Left ventricle myocardium superior (tissue), 1 donor: ENCODE data around the gene KLK4. TPM values are rescaled to one million over a fixed set of nuclear protein-coding genes. Genes with fewer than 3 reads are reported as not detected.

Experiments used
- ATAC-seq: fragments of 200-7000 bp; cut with Tn5 transposase; one replicate; pipeline ENCODE4 v1.9.1; 2020; ENCODE audit warnings: mild to moderate bottlenecking, moderate library complexity
- DNase-seq: peaks from one replicate; pipeline ENCODE4 v3.0.0-alpha.2; 2020
- intact Hi-C: fragments of 100-400 bp; cut with micrococcal nuclease; formaldehyde crosslinking; loops from one replicate; pipeline ENCODE4 v1.11.0; 2022
- long read RNA-seq: library from polyadenylated mRNA; unstranded; transcript quantifications from one replicate; pipeline ENCODE4 v2.0.0, GENCODE V29; 2021
- total RNA-seq: library from RNA; stranded (reverse); fragmentation: NEBNext Ultra II Directional; extraction: Animal tissue kit (Norgen Biotek cat#: 25700); gene quantifications from one replicate; pipeline ENCODE4 v1.2.1, GENCODE V29; 2021
- donor health status: DM: no; HTN: yes; CAD: no; lungs with severe emphysema.

KLK4 gene, protein sequence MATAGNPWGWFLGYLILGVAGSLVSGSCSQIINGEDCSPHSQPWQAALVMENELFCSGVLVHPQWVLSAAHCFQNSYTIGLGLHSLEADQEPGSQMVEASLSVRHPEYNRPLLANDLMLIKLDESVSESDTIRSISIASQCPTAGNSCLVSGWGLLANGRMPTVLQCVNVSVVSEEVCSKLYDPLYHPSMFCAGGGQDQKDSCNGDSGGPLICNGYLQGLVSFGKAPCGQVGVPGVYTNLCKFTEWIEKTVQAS
- total RNA-seq: not detected
- long read RNA-seq: 0 reads

- no peak for ATAC-seq
- DNase-seq: no peak
- intact Hi-C loops: no loop called here
Measured at GRCh38 chr19:50911206-50912101, at the start of gene KLK4. Gene KLK4 (minus strand): TSS chr19:50911395. CDS start chr19:50910738, 657 bp downstream.

DNA sequence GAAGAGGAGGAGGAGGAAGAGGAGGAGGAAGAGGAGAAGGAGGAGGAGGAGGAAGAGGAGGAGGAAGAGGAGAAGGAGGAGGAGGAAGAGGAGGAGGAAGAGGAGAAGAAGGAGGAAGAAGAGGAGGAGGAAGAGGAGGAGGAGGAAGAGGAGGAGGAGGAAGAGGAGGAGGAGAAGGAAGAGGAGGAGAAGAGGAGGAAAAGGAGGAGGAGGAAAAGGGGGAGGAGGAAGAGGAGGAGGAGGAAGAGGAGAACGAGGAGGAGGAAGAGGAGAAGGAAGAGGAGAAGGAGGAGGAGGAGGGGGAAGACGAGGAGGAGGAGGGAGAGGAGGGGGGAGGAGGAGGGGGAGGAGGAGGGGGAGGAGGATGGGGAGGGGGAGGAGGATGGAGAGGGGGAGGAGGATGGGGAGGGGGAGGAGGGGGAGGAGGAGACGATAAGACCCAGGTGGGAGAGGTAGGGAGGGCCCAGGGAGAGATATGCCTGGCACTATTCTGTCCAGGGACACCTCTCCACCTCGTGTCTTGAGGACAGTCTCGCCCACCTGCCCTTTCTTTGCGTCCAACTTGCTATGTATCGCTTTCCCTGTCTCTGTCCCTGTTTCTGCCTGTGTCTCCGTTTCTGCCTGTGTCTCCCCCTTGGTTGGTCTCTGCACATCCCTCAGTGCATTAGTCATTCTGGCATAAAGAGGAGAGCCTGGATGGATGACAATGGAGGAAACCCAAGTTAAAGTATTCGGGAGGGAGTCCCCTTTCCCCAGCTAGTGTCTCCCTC is 48.7 kb upstream of the KLK4 start:
- intact Hi-C loops: no loop called here
- DNase-seq: no peak
- no peak for ATAC-seq

DNA sequence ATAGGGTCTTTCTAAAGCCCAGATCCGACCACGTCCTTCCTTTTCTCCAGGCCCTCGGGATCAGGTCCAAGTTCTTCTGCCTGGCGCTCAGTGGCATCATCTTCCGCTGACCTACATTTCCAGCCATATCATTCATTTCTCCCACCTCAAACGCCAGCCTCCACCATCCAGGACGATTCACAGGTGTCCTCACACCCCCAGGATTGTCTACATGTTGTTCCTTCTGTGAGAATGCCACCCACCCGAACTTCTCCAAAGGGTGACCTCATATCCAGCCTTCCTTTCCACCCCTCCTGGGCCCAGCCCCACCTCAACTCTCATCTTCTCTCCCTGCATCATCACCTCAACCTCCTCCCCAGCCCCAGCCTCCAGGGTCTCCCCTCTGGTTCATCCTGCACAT is 46.4 kb upstream of the KLK4 start:
- ATAC-seq (no peak), DNase-seq (no peak)
- intact Hi-C loops: no loop called here

GRCh38 chr19:50952910-50953309 is 41.7 kb upstream of the KLK4 start, which contains the start of gene KLK5:
Gene KLK5 (minus strand): TSS chr19:50953038. CDS start chr19:50952657, 381 bp downstream.
- ATAC-seq (no peak), DNase-seq (no peak)
- intact Hi-C loops: no loop called here

GRCh38 chr19:50949861-50950260 is 38.7 kb upstream of the KLK4 start:
- intact Hi-C loops: no loop called here
- ATAC-seq (no peak), DNase-seq (no peak)

DNA sequence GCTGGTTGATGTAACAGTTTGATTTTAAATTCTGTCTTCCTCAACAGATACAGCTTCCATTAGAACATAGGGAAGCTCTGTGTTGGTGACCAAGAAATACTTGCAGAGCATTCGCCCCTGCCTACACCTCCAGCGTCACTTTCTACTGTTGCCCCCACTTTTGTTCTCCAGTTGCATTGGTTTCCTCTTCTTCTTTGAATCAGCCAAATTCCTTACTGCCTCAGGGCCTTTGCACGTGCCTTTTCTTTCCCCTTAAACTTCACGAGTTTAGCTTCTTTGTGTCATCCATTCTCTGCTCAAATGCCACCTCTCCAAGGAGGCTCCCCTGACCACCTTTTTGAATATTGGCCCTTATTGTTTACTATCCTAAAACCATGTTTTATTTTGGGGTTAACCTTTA is 35.9 kb upstream of the KLK4 start:
- intact Hi-C loops: no loop called here
- DNase-seq (no peak), ATAC-seq (no peak)

DNA sequence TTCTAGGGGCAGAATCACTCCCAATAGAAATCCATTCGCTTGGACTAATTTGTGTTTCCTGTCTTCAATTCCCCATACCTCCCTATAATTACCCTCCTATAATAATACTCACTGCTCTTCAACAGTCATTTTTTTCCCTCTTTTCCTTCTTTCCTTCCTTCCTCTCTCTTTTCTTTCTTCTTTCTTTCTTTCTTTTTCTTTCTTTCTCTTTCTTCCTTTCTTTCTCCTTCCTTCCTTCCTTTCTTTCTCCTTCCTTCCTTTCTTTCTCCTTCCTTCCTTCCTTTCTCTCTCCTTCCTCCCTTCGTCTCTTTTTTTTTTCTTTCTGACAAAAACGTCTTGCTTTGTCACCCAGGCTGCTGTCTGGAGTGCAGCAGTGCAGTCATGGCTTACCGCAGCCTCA is 33.6 kb upstream of the KLK4 start:
- DNase-seq (no peak), ATAC-seq (no peak)
- intact Hi-C loops: no loop called here

DNA sequence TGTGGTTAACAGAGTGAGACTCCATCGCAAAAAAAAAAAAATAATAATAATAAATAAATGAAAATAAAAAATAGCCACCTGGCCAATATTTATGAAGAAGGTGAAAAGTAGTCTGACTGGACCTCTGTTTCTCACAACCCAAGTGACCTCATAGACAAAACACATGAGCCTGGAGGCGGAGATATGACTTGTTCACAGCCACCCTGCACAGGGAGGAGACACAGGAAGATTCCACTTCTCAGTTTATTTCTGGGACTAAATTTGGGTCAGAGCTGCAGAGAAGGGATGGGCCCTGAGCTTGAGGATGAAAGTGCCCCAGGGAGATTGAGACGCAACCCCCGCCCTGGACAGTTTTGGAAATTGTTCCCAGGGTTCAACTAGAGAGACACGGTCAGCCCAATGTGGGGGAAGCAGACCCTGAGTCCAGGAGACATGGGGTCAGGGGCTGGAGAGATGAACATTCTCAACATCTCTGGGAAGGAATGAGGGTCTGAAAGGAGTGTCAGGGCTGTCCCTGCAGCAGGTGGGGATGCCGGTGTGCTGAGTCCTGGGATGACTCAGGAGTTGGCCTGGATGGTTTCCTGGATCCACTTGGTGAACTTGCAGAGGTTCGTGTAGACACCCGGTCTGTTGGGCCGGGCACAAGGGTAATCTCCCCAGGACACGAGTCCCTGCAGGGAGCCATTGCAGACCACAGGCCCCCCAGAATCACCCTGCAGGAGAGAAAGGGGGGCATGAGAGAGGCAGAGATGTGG is 32.1 kb upstream of the KLK4 start:
- ATAC-seq: no peak
- intact Hi-C loops: no loop called here
- no peak for DNase-seq

- no peak for ATAC-seq
- no peak for DNase-seq
- intact Hi-C loops: no loop called here
Measured at GRCh38 chr19:50939596-50939995, 28.4 kb upstream of the KLK4 start.

- intact Hi-C loops: no loop called here
- ATAC-seq (no peak), DNase-seq (no peak)
Measured at GRCh38 chr19:50933640-50934039, 22.4 kb upstream of the KLK4 start.

DNA sequence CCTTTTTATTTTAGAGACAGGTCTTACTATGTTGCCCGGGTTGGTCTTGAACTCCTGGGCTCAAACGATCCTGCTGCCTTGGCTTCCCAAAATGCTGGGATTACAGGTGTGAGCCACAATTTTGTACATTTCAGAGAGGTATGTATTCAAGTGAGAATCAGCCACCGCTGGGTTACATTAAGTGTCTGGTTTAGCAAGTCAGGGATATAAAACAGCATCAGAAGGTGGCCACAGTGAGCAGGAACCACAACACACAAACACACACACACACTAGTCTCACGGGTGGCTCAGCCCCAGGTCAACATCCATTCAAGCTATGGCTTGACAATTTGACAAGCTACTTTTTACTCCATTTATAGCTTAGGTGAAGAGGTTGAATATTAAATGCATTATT is 21.5 kb upstream of the KLK4 start:
- intact Hi-C loops: no loop called here
- ATAC-seq (no peak), DNase-seq (no peak)

DNA sequence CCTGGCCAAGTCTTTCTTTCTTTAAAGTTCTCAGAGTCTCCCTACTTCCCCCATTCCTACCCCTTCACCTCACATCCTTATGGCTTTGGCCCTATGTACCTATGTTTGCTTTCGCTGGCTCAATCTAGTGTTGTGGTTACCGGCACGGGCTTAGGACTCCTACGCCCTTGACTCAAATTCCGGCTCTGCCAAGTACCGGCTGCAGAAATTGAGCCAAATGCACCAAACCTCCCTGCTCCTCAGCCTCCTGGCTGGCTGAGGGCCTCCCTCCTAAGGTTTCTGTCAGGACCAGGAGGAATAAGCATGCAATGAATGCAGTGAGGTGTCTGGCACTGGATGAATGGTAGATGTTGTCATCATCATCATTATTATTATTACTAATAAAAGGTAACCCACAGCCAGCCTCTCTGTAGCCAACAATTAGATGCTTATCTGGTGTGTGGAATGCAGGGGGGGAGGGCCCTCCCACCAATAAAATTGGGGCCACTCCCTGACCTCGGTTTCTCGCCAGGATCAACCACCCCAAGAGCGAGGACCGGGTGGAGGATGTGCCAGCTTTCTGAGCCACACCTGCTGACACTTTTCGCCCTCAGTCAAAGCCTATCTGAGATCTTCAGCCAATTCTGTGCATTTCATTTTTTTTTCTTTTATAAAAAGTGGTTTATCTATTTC is 21.0 kb upstream of the KLK4 start:
- DNase-seq (no peak), ATAC-seq (no peak)
- intact Hi-C loops: no loop called here

GRCh38 chr19:50931023-50931422 is 19.8 kb upstream of the KLK4 start:
- no peak for DNase-seq
- no peak for ATAC-seq
- intact Hi-C loops: no loop called here

DNA sequence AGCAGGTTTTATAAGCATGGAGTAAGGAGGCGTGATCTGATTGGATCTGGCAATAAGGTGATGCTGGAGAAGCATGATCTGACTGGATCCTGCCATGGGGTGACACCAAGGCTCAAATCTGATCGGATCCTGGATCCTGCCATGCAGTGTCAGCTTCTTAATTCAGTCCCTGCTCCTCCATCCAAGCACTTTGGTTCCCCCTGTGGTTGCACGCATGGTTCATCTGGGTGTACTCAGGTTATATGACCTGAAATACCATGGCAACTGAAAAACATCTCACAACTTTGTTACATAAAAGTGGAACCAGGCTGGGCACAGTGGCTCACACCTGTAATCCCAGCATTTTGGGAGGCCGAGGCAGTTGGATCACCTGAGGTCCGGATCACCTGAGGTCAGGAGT is 17.6 kb upstream of the KLK4 start:
- DNase-seq (no peak), ATAC-seq (no peak)
- intact Hi-C loops: no loop called here

GRCh38 chr19:50926144-50926543 is 14.9 kb upstream of the KLK4 start:
- intact Hi-C loops: no loop called here
- DNase-seq: no peak
- ATAC-seq: no peak

DNA sequence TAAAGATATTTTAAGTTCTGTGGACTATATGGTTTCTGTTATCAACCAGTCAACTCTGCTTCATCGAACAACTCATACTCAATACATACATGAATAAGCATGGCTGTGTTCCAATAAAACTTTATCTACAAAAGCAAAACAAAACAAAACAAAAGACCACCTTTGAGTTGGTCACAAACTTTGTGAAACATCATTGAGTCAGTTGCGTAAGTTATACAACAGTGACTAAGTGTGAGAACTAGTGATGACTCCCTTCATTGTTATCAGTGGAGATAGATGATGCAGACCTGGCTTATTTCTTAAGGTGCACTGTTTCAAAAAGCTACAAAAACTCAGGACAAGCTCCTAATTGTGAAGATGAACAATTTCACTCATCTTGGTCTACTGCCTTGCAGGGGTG is 14.5 kb upstream of the KLK4 start:
- intact Hi-C loops: no loop called here
- ATAC-seq (no peak), DNase-seq (no peak)

- DNase-seq (no peak), ATAC-seq (no peak)
- intact Hi-C loops: no loop called here
Measured at GRCh38 chr19:50924586-50924985, 13.4 kb upstream of the KLK4 start.

GRCh38 chr19:50922317-50922853 is 11.2 kb upstream of the KLK4 start:
- DNase-seq: peak; percentile 62
- intact Hi-C loops: no loop called here
- ATAC-seq: peak; percentile 93
